ENCODE data around the gene ETFA. TPM values are rescaled to one million over a fixed set of nuclear protein-coding genes. Genes with fewer than 3 reads are reported as not detected.

The ETFA gene
- polyA plus RNA-seq, 2 of the 4 experiments (the other 2 are of a cell fraction) = 243 to 412 TPM

- ATAC-seq (no peak), DNase-seq (ENCODE audit: low read depth in 1 of 2, low spot score in 1 of 2) (no peak), FAIRE-seq (no peak)
- no peak for TF ChIP-seq FOSL2 (IDR thresholded peaks at IDR 0.05)
- TF ChIP-seq FOSL2 (CRISPR knock-in tag; IDR thresholded peaks at IDR 0.05) = no peak
- 90% methylated on average over 8 of the region's 8 CpGs for WGBS (ENCODE audit: missing lambda C conversion rate)
- H3K4me1 ChIP-seq = no peaks in the 10 kb centered on the region
- H3K4me2 ChIP-seq = no peak overlapping the region
- H3K4me3 ChIP-seq = no peak overlapping the region
- no peaks in the 10 kb centered on the region for H3K9me3 ChIP-seq
- H3K27ac ChIP-seq = no peak overlapping the region
- CTCF ChIA-PET = interaction anchor here (0.5 to 14.0 kb wide), 3 partner anchors 9 to 853 kb away, joined by 3 to 115 read pairs (median 4); no protein-coding TSS in a partner anchor
- POLR2A ChIA-PET = no interaction called here
Observed at GRCh38 chr15:76208084-76208785, 103.0 kb downstream of the ETFA start.

GRCh38 chr15:76206325-76206976, 104.8 kb downstream of the ETFA start:
- H3K4me2 ChIP-seq = no peak overlapping the region
- H3K9me3 ChIP-seq = no peaks in the 10 kb centered on the region
- no peak for TF ChIP-seq HES2 (IDR thresholded peaks at IDR 0.05)
- TF ChIP-seq NR3C1 (IDR thresholded peaks at IDR 0.05) = no peak
- no peak for TF ChIP-seq PHF8 (IDR thresholded peaks at IDR 0.05; ENCODE audit: borderline replicate concordance, low read depth)
- TF ChIP-seq HOXB13 (CRISPR knock-in tag; IDR thresholded peaks at IDR 0.05; ENCODE audit: low read depth) = no peak
- TF ChIP-seq JUNB (IDR thresholded peaks at IDR 0.05) = no peak
- no peak for TF ChIP-seq KDM1A (IDR thresholded peaks at IDR 0.05; ENCODE audit: low read depth)
- no peak for TF ChIP-seq JUN (IDR thresholded peaks at IDR 0.05)
- TF ChIP-seq HEYL (CRISPR knock-in tag; IDR thresholded peaks at IDR 0.05) = no peak
- no peak for TF ChIP-seq GATA3 (IDR thresholded peaks at IDR 0.05; ENCODE audit: borderline replicate concordance)
- TF ChIP-seq MAX (IDR thresholded peaks at IDR 0.05) = no peak
- no peak for TF ChIP-seq EHF (CRISPR knock-in tag; IDR thresholded peaks at IDR 0.05)
- no peak for TF ChIP-seq FOXS1 (CRISPR knock-in tag; IDR thresholded peaks at IDR 0.05)
- no peak for TF ChIP-seq SREBF2 (IDR thresholded peaks at IDR 0.05)
- no peaks in the 10 kb centered on the region for H3K4me1 ChIP-seq
- ChIA-PET CTCF (interaction anchor here (0.7 to 14.0 kb wide), 4 partner anchors 10 to 123 kb away, joined by 3 to 115 read pairs (median 4); no protein-coding TSS in a partner anchor), POLR2A (interaction anchor here (0.6 to 0.7 kb wide), 2 partner anchors 34 to 1252 kb away, joined by 4 to 5 read pairs; no protein-coding TSS in a partner anchor)
- FAIRE-seq (no peak), DNase-seq (ENCODE audit: low read depth in 1 of 2, low spot score in 1 of 2) (peak in 1 of 2 experiments; percentile 40), ATAC-seq (no peak)
- no peak overlapping the region for H3K4me3 ChIP-seq
- 76% methylated on average over 4 of the region's 4 CpGs for WGBS (ENCODE audit: missing lambda C conversion rate)
- H3K27ac ChIP-seq = no peak overlapping the region

GRCh38 chr15:76204916-76205460, 106.3 kb downstream of the ETFA start:
- CTCF ChIA-PET = interaction anchor here (1.0 to 14.0 kb wide), 3 partner anchors 9 to 13 kb away, joined by 5 to 115 read pairs (median 9); no protein-coding TSS in a partner anchor
- FAIRE-seq = no peak
- no peak overlapping the region for H3K27ac ChIP-seq
- no peak overlapping the region for H3K4me3 ChIP-seq
- H3K4me2 ChIP-seq = no peak overlapping the region
- POLR2A ChIA-PET = no interaction called here
- no peaks in the 10 kb centered on the region for H3K9me3 ChIP-seq
- WGBS (ENCODE audit: missing lambda C conversion rate) = 93% methylated on average over 11 of the region's 11 CpGs
- no peak for TF ChIP-seq E2F6 (IDR thresholded peaks at IDR 0.05; ENCODE audit: borderline replicate concordance, low read depth)
- no peak for TF ChIP-seq ATOH8 (CRISPR knock-in tag; IDR thresholded peaks at IDR 0.05; ENCODE audit: low read depth)
- no peak for TF ChIP-seq POLR2A (IDR thresholded peaks at IDR 0.05; ENCODE audit: low read length)
- TF ChIP-seq RAD21 (conservative IDR thresholded peaks at IDR 0.05 in 1 of 2, IDR thresholded peaks at IDR 0.05 in 1 of 2) = no peak
- no peak for TF ChIP-seq CTCF (IDR thresholded peaks at IDR 0.05)
- TF ChIP-seq HEYL (CRISPR knock-in tag; IDR thresholded peaks at IDR 0.05) = no peak
- no peaks in the 10 kb centered on the region for H3K4me1 ChIP-seq
- DNase-seq (ENCODE audit: low read depth in 1 of 2, low spot score in 1 of 2) = no peak
- ATAC-seq = no peak

Data from A549 (cell line).